Activated CD4-positive, alpha-beta T cell treated with anti-CD3 and anti-CD28 coated beads, Interleukin-2, Interleukin-4, amounts not matched to agents 100 ng/mL and 50 ng/mL, durations not matched to agents 16 hours and 8 hours (primary cell): ENCODE results near the gene ALB.

Source experiments
- DNase-seq: peaks from one replicate; pipeline ENCODE4 v3.0.0-alpha.2; 2020; ENCODE audit warnings: low spot score

ALB gene

DNA sequence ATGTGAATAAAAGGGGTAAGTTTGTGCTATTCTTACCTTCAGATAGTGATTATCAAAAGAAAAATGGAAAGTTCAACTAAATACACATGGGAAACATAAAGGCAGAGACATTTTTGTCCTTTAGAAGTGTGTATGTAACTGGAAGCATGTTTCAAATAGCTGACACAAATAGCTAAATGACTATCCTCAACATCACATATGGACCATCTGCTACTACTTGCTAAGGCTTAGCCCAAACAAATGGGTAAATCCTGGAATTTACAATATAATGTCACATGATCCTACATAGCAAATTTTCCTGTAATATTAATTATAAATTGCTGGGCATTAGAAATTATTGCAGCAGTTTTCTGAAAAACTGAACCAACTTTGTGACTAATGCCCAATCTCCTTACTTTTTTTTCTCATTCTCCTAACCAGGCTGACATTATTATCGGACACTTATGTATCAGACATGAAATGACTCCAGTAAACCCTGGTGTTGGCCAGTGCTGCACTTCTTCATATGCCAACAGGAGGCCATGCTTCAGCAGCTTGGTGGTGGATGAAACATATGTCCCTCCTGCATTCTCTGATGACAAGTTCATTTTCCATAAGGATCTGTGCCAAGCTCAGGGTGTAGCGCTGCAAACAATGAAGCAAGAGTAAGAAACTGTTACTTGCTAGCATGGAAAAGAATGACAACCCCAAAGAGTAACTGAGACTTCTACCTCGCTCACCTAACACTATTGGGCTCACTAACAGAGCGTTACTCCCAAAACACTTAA, 48.1 kb downstream of the ALB start:
- DNase-seq: no peak

DNA sequence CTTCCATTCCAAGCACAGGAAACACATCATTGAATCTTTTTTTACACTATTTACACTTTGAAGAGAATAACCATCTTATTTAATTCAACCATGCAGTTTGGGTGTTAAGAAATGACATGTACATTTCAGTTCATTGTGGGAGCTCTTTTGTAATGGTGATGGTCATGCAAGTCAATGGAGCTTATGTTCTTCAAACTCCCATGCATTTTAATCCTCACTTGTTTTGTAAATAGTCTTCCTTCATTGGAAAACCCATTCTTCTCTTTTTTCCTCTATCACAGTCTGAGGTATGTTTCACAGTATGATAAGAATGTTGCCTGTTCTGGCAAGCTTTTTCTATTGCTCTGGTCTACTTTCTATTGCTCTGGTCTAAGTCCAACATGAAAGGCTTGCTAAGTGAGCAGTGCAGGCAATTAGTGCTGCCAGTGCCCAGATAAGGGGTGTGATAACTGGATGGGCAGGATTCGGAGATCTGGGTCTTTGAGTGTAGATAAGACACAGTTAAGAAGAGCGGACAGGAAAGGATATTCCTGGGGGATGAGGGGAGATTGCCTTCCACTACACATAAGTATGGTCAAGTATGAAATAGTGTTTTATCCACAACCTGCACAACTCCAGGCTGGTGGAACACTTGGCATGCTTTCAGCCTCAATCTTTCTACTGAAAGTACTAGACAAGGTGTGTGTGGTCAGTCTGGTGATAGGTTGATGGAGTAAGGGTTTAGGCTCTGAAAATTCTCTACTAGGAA, 49.0 kb downstream of the ALB start:
- no peak for DNase-seq

DNA sequence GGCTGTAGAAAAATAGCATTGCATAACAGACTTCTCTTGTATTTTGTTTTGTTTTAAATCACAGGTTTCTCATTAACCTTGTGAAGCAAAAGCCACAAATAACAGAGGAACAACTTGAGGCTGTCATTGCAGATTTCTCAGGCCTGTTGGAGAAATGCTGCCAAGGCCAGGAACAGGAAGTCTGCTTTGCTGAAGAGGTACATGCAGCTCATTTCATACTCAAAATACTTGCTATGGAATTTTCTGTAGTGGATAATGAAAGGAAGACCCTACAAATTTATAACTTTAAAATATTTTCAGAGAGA, 49.6 kb downstream of the ALB start:
- DNase-seq: no peak

DNA sequence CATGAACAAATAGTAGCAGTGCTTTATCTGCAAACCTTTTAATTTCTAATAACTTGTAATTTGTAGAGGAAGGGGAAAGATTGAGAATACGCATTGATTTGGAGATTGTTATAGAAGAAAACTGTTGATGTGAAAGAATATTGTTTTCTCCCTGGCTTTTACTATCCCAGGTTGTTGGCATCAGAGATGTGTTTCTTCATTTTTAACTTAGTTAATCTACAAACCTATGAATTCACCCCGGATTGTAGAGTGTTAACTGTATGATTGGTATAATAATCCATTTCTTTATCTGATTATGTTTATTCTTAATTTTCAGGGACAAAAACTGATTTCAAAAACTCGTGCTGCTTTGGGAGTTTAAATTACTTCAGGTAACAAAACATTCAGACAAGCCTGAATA, 50.8 kb downstream of the ALB start:
- no peak for DNase-seq

DNA sequence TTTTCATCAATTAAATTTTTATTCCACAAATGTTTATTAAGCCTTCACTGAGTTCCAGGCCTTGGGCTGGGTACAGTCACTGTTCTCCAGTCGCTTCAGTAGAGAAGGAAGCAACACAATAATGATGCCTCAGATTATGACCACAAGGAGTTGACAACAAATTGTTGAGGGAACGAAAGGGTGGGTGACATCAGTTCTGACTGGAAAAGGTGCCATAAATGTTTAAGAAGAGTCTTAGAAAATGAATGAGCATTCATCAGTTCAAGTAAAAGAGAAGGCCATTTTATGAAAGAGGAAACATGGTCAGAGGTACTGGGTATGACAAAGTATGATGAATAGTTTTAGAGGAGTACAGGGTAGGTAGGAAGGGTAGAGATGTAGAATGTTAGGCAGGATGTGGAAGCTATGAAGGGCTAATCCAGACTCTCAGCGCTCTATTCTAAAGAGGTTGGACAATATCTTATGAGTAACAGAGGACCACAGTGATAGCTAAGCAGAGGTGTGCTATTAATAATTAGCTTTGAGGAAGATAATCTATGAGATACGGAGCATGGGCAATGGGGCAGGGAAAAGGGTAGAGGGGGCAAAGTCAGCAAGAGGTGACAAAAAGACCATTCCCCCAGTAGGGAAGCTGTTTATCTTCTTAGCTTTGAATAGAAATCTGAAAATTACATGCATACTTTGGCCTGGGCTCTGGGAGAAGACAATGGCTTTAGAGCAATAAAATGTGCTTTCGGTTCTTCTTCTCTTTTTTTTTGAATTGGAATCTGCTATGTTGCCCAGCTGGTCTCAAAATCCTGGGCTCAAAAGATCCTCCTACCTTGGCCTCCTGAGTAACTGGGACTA, 52.3 kb downstream of the ALB start:
- DNase-seq: no peak

DNA sequence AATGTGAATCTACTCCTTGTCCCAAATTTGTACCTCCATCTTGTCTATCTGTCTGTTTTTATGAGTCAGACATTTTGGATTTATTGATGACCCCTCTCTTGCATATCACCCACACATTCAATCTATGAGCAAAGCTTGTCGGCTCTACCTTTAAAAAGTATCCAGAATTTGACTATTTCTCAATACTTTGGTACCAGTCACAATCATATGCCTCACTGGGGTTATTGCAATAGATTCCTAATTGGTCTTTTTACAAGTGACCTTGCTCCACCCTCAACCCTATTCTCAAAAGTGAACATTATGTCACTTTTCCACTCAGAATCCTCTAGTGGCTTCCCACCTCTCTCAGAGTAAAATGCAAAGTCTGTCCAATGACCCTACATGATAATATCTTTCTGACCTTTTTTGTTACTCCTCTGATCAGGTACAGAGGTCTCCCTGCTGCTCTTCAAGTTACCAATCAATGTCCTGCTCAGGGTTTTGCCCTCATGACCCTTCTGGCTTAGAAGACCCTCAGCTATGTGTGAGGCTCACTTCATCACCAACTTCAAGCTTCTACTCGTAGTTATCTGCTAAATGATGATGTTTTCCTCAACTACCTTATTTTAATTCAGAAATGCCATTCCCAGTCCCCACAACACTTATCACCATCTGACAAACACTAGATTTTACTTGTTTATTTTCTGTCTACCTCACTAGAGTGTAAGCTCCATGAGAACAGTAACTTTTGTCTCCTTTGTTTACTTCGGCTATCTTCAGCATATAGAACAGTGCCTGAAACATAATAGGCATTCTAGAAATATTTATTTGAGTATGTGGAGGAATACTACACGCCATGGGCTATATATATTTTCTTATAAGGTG, 54.3 kb downstream of the ALB start:
- no peak for DNase-seq

DNA sequence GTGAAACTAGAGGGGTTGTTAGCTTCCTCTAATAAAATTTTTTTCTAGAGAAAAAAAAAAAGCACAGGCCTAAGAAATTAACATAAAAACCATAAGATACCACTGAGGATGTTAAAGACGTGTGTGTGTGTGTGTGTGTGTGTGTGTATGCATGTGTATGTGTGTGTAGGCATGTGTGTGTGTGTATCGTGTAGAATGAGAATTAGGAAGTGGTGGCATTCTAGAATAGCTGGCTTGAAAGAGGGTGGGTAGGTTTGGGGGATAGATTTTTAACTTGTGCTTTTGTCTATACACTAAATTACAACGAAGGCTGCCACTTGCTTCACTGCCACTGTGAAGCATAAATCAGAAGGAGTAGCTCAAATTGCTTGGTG, 54.9 kb downstream of the ALB start:
- DNase-seq: no peak

DNA sequence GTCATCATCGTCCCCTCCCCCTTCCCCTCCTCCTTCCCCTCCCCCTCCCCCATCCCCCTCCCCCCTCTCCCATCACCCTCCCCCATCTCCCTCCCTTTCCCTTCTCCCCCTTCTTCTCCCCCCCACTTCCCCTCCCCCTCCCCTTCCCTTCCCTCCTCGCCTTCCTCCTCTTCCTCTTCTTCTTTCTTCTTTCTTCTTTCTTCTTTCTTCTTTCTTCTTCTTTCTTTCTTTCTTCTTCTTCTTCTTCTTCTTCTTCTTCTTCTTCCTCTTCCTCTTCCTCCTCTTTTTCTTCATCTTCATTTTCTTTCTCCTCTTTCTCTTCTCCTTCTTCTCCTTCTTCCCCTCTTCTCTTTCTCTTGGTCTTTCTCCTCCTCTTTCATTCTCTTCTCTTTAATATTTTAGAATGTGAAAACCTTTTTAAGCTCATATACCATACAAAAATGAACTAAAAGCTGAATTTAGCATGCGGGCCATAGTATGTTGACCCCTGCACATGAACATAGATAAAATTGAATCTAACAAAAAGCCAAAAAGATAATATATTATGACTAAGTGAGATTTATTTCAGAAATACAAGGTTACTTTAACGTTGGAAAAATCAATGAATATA, 56.9 kb downstream of the ALB start:
- no peak for DNase-seq

DNA sequence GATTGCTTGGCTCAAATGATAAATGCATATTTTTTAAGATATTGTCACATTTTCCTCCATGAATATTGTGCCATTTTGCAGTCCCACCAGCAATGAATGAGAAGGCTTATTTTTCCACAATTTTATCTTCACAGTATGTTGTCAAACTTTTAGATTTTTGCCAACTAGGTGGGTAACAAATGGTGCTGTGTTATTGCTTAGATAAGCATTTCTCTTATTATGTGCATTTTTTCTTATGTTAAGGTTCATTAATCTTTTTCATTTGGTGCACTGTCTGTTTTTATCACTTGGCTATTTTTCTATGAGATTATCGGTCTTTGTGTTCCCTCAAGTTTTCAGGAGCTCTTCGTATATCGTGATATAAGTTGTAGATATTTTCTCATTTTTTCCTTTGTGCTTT, 64.1 kb downstream of the ALB start:
- no peak for DNase-seq

DNA sequence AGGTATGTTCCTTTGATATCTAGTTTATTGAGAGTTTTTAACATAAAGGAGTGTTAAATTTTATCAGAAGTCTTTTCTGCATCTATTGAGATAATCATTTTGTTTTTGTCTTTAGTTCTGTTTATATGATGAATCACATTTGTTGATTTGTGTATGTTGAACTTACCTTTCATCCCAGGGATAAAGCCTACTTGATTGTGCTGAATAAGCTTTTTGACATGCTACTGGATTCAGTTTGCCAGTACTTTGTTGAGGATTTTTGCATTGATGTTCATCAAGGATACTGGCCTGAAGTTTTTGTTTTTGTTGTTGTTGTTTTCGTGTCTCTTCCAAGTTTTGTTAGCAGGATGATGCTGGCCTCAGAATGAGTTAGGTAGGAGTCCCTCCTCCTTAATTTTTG, 66.6 kb downstream of the ALB start:
- DNase-seq: no peak
